Activated naive CD8-positive, alpha-beta T cell treated with anti-CD3 and anti-CD28 coated beads, Interleukin-2, amount 10 ng/mL, durations not matched to agents 7 days and 5 days (primary cell): ENCODE data around the gene CENPE. TPM values are rescaled to one million over a fixed set of nuclear protein-coding genes. Genes with fewer than 3 reads are reported as not detected.

Experiments used
- total RNA-seq, 2 experiments: library from RNA; stranded (reverse); gene quantifications; one replicate each; pipeline ENCODE4 v1.2.3, GENCODE V29; 2021

The CENPE gene
- total RNA-seq, 2 experiments from 2014 or later: 44.7 to 51.4 TPM

Other genes starting within 250 kb of the CENPE start
- gene SLC9B1, start 178.6 kb downstream of the CENPE start, total RNA-seq: 1 to 10 TPM; 2.2 to 2.5 TPM
- gene SLC9B2, start 121.6 kb downstream of the CENPE start, total RNA-seq: 10 to 100 TPM; 18.2 to 19.7 TPM
- gene BDH2, start 98.5 kb downstream of the CENPE start, total RNA-seq: 10 to 100 TPM; 22.0 to 22.2 TPM